GM20000 (cell line): Measurements from ENCODE around the gene NHEJ1.
A peak's percentile ranks its signal among the peaks of the same experiment; 100 is the strongest.

Experiments used
- DNase-seq: peaks from one replicate; pipeline ENCODE4 v3.0.0; 2012; ENCODE audit warnings: low spot score
- CTCF ChIP-seq: IDR thresholded peaks from 2 replicates; pipeline ENCODE4 v1.5.1; 2012; ENCODE audit warnings: mild to moderate bottlenecking, control low read depth; ENCODE audit errors: extremely low read depth, missing control alignments

Gene NHEJ1

GRCh38 chr2:219157396-219157795, 3.2 kb downstream of the NHEJ1 start:
- DNase-seq = no peak
- TF ChIP-seq CTCF = no peak

GRCh38 chr2:219155054-219155644, 5.5 kb downstream of the NHEJ1 start:
- TF ChIP-seq CTCF = peak; percentile 6
- peak; percentile 67 for DNase-seq

GRCh38 chr2:219149667-219150066, 10.9 kb downstream of the NHEJ1 start:
- TF ChIP-seq CTCF = no peak
- no peak for DNase-seq

GRCh38 chr2:219142329-219142728, 18.3 kb downstream of the NHEJ1 start:
- no peak for DNase-seq
- no peak for TF ChIP-seq CTCF

GRCh38 chr2:219140722-219141121, 19.9 kb downstream of the NHEJ1 start:
- no peak for DNase-seq

GRCh38 chr2:219133976-219134375, 26.6 kb downstream of the NHEJ1 start:
- DNase-seq = no peak
- no peak for TF ChIP-seq CTCF

More at GRCh38 chr2:219140722-219141121, 19.9 kb downstream of the NHEJ1 start:
- TF ChIP-seq CTCF = no peak

- no peak for DNase-seq
- no peak for TF ChIP-seq CTCF
Measured at GRCh38 chr2:219131744-219132143, 28.9 kb downstream of the NHEJ1 start.
